ENCODE results near the gene SNX24. TPM values are rescaled to one million over a fixed set of nuclear protein-coding genes. Genes with fewer than 3 reads are reported as not detected.

The SNX24 gene
- total and polyA plus RNA-seq, 9 of the 15 experiments (the other 6 are each of a cell fraction or from before 2014, with no cell fraction given) = 5.3 to 10.1 (median 7.9) TPM

DNA sequence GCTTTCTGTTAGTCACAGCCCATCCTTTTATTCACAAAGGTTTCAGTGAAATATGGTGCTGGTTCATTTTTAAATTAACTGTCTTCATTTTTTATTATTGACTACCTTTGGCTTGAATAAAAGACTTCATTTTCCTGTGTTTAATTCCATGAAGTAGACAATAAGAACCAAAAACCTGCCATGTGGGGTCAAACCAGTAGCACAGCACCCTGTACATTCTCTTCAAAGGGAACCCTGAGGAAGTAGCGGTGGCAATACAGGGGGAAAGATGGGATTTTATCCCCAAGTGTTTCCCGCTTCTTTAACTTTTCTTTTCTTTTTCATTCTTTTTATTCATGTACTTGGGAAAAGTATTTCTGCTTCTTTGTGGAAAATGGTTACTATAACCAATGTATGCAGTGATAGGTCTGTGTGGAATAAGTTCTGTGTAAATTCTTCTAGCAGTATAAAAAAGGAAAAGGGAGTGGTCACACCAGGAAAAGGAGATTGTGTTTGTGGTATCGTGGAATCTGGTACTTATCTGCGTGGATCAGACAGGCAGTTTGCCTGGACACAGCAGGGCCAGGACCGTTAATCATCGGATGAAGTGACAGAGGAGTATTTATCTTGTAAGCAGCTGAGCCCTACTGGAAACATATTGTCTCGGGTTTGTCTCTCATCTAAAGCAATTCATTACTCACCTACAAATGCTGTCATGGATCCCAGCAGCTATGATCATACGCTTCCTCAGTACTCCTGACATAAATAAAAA is 96.9 kb downstream of the SNX24 start (continued):
- no peak for TF ChIP-seq SMARCB1 (IDR thresholded peaks at IDR 0.05; ENCODE audit: insufficient read length, low read depth)
- TF ChIP-seq CTCFL (IDR thresholded peaks at IDR 0.05; ENCODE audit: borderline replicate concordance, insufficient read depth, low read depth, low read length, poor library complexity, severe bottlenecking) = no peak
- TF ChIP-seq FOXK1 (CRISPR knock-in tag; IDR thresholded peaks at IDR 0.05; ENCODE audit: borderline replicate concordance) = no peak
- TF ChIP-seq YBX1 (IDR thresholded peaks at IDR 0.05) = no peak
- no peak for TF ChIP-seq L3MBTL2 (IDR thresholded peaks at IDR 0.05)
- TF ChIP-seq, protein P1, sequence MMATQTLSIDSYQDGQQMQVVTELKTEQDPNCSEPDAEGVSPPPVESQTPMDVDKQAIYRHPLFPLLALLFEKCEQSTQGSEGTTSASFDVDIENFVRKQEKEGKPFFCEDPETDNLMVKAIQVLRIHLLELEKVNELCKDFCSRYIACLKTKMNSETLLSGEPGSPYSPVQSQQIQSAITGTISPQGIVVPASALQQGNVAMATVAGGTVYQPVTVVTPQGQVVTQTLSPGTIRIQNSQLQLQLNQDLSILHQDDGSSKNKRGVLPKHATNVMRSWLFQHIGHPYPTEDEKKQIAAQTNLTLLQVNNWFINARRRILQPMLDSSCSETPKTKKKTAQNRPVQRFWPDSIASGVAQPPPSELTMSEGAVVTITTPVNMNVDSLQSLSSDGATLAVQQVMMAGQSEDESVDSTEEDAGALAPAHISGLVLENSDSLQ (IDR thresholded peaks at IDR 0.05) = peak; percentile 97
- TF ChIP-seq MEF2D (tag; conservative IDR thresholded peaks at IDR 0.05; ENCODE audit: low read depth) = no peak
- no peak for TF ChIP-seq IRF2 (CRISPR knock-in tag; IDR thresholded peaks at IDR 0.05)
- no peak for TF ChIP-seq CBX2 (IDR thresholded peaks at IDR 0.05; ENCODE audit: insufficient read depth, low read length, poor library complexity, severe bottlenecking)
- TF ChIP-seq SNRNP70 (optimal IDR thresholded peaks at IDR 0.05; ENCODE audit: low read depth, low read length) = no peak
- no peak for TF ChIP-seq DDX20 (tag; IDR thresholded peaks at IDR 0.05; ENCODE audit: low read depth)
- no peak for TF ChIP-seq EGR1 (conservative IDR thresholded peaks at IDR 0.05)
- no peak for TF ChIP-seq ZNF436 (CRISPR knock-in tag; IDR thresholded peaks at IDR 0.05)
- no peak for TF ChIP-seq ATF1 (CRISPR knock-in tag; IDR thresholded peaks at IDR 0.05)
- TF ChIP-seq ATF1 (tag; IDR thresholded peaks at IDR 0.05) = 0 out of 2 replicates have a peak, but pooled peaks have one; percentile 13
- TF ChIP-seq ZBTB43 (CRISPR knock-in tag; IDR thresholded peaks at IDR 0.05) = no peak
- TF ChIP-seq, protein P2, sequence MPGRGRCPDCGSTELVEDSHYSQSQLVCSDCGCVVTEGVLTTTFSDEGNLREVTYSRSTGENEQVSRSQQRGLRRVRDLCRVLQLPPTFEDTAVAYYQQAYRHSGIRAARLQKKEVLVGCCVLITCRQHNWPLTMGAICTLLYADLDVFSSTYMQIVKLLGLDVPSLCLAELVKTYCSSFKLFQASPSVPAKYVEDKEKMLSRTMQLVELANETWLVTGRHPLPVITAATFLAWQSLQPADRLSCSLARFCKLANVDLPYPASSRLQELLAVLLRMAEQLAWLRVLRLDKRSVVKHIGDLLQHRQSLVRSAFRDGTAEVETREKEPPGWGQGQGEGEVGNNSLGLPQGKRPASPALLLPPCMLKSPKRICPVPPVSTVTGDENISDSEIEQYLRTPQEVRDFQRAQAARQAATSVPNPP (IDR thresholded peaks at IDR 0.05; ENCODE audit: borderline replicate concordance, insufficient read depth, insufficient read length) = no peak
- TF ChIP-seq ZKSCAN1 (IDR thresholded peaks at IDR 0.05; ENCODE audit: low read depth, low read length) = no peak
- TF ChIP-seq NFATC3 (IDR thresholded peaks at IDR 0.05) = no peak
- TF ChIP-seq PTBP1 (IDR thresholded peaks at IDR 0.05; ENCODE audit: low read depth, low read length) = no peak
- no peak for TF ChIP-seq ZKSCAN3 (CRISPR knock-in tag; IDR thresholded peaks at IDR 0.05)
- no peak for TF ChIP-seq ARID3B (CRISPR knock-in tag; IDR thresholded peaks at IDR 0.05; ENCODE audit: borderline replicate concordance)
